Bronchial epithelial cell (primary cell): ENCODE results near the gene TEX54. TPM values are rescaled to one million over a fixed set of nuclear protein-coding genes. Genes with fewer than 3 reads are reported as not detected.
A peak's percentile ranks its signal among the peaks of the same experiment; 100 is the strongest.

Experiments
- DNase-seq: peaks from one replicate; pipeline ENCODE4 v3.0.0-alpha.2; 2010; ENCODE audit warnings: low read depth
- FAIRE-seq: peaks from 2 replicates; lab custom pipeline; 2011; peaks lifted over from hg19 to GRCh38; lab: Jason Lieb, UNC
- H3K27me3 ChIP-seq: 2 replicates; pipeline ENCODE4 v1.5.1; 2011; ENCODE audit warnings: low read length; ENCODE audit not compliant: control insufficient read depth, insufficient read depth
- H3K36me3 ChIP-seq: 2 replicates; pipeline ENCODE4 v1.5.1; 2011; ENCODE audit warnings: low read length; ENCODE audit not compliant: control insufficient read depth, insufficient read depth
- H3K4me3 ChIP-seq: 2 replicates; pipeline ENCODE4 v1.5.1; 2011; ENCODE audit warnings: mild to moderate bottlenecking, low read depth, low read length, control low read depth
- total RNA-seq: library from RNA; depleted of rRNA; stranded (reverse); fragments of >200 nt; gene quantifications from 2 replicates; pipeline ENCODE4 v1.2.1, GENCODE V29; 2014
- TF ChIP-seq, protein P1 (sequence below): IDR thresholded peaks from 2 replicates; pipeline ENCODE4 v1.5.1; 2011; ENCODE audit warnings: mild to moderate bottlenecking, moderate library complexity, low read length, control low read depth, inconsistent platforms; ENCODE audit not compliant: insufficient read depth, severe bottlenecking

Gene TEX54
- not detected in 2 replicates for total RNA-seq

DNA sequence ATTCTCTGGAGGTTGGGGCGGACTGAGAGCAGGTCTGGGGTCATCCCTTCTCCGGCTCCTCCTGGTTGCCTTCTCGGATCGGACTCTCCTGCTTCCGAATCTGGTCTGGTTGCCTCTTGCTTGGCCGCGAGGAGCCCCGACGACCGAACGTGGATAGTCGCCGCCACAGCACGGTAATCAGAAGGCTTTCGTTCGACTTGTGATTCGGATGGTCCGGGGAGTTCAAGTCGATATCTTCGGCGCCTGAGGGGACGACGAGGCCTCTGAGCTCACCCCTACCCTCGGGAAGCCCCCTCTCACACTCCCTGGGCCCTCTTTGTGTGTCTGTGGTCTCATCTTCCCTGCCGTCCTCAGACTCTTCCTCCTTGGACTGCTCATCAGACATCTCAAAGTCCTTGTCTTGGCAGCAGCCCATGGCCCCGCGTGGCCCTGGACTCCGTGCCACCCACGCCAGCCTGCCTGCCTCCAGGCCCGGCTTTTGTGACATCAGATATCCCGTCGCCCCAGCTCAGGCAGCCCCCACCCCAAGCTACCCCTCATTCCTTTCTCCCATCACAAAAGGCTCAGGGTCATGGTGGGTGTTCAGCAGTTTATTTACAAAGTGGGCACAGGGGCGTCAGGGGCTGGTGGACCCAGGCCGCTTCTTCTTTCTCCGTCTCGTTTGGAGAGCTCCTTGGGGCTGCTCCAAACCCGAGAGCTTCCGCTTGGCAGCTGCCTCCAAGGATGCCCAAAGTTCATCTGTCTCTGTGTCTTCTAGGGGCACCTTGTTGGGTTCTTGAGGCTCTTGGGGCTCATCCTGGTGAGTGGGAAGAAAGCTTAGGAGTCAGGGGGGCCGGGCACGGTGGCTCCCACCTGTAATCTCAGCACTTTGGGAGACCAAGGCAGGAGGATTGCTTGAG, at the start of gene TEX54:
TSS of gene TEX54 (minus strand) at position 506 of the 899 bp plus-strand sequence.
- DNase-seq (peak; percentile 32), FAIRE-seq (no peak)
- no peaks in the 10 kb centered on the region for H3K27me3 ChIP-seq
- H3K4me3 ChIP-seq = peak within 1 kb of the TSS; percentile 88
- peaks cover 23% of the 10 kb centered on the region for H3K36me3 ChIP-seq
- TF ChIP-seq, protein P1, sequence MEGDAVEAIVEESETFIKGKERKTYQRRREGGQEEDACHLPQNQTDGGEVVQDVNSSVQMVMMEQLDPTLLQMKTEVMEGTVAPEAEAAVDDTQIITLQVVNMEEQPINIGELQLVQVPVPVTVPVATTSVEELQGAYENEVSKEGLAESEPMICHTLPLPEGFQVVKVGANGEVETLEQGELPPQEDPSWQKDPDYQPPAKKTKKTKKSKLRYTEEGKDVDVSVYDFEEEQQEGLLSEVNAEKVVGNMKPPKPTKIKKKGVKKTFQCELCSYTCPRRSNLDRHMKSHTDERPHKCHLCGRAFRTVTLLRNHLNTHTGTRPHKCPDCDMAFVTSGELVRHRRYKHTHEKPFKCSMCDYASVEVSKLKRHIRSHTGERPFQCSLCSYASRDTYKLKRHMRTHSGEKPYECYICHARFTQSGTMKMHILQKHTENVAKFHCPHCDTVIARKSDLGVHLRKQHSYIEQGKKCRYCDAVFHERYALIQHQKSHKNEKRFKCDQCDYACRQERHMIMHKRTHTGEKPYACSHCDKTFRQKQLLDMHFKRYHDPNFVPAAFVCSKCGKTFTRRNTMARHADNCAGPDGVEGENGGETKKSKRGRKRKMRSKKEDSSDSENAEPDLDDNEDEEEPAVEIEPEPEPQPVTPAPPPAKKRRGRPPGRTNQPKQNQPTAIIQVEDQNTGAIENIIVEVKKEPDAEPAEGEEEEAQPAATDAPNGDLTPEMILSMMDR = no peak

GRCh38 chr11:62882431-62882749, 49.7 kb upstream of the TEX54 start:
- peaks cover 39% of the 10 kb centered on the region for H3K36me3 ChIP-seq
- H3K27me3 ChIP-seq = no peaks in the 10 kb centered on the region
- no peak for DNase-seq
- TF ChIP-seq, protein P1 = no peak
- no peak for FAIRE-seq
- peak overlapping the region; percentile 85 for H3K4me3 ChIP-seq

- Histone ChIP-seq H3K4me3 (peak overlapping the region; percentile 85), H3K36me3 (peaks cover 37% of the 10 kb centered on the region), H3K27me3 (no peaks in the 10 kb centered on the region)
- FAIRE-seq = no peak
- TF ChIP-seq, protein P1 = no peak
- DNase-seq = peak; percentile 89
Measured at GRCh38 chr11:62881579-62882430, 49.2 kb upstream of the TEX54 start.

DNA sequence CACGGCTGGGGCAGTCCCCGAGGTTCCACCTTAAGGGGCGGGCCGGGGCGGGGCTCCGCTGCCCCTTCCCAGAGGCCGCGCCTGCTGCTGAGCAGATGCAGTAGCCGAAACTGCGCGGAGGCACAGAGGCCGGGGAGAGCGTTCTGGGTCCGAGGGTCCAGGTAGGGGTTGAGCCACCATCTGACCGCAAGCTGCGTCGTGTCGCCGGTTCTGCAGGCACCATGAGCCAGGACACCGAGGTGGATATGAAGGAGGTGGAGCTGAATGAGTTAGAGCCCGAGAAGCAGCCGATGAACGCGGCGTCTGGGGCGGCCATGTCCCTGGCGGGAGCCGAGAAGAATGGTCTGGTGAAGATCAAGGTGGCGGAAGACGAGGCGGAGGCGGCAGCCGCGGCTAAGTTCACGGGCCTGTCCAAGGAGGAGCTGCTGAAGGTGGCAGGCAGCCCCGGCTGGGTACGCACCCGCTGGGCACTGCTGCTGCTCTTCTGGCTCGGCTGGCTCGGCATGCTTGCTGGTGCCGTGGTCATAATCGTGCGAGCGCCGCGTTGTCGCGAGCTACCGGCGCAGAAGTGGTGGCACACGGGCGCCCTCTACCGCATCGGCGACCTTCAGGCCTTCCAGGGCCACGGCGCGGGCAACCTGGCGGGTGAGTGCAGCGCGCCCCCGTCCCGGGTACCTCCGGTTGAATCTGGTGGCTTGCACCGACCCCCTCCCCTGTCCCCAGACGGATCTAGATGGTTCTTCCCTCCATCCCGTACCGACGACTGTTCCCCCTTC, 48.4 kb upstream of the TEX54 start, which contains the start of gene SLC3A2:
TSS of gene SLC3A2 (plus strand) at position 94 of the 776 bp plus-strand sequence. CDS start at position 222, 128 bp downstream.
- Histone ChIP-seq H3K4me3 (peak within 1 kb of the TSS; percentile 85), H3K27me3 (no peaks in the 10 kb centered on the region), H3K36me3 (peaks cover 32% of the 10 kb centered on the region)
- DNase-seq (peak; percentile 82), FAIRE-seq (no peak)
- TF ChIP-seq, protein P1 = peak; percentile 91

DNA sequence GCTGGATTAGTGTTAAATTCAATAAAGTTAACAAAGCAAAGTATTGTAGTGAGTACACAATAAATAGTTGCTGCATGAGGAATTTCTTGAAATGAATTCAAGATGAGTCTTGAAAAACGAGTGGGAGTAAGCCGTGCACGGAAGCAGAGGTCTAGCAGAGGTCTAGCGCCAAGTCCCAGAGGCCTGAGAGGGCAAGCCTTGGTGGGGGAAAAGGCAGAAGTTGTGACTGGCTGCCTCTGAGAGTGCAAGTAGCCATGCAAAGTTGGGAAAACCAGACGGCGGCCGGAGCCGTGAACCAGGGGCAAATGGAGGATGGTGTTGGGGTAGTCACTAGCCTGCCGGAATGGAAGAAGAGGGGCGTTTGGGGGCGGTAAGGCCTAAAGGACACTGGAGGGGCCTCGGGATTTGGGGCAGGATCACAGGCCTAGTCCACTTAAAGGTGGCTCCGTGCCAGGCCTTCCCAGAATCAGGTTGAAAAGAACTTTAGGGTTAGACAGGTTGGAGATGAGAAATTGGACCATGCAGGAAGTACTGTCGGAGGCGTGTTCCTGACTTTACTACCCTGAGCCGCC, 47.7 kb upstream of the TEX54 start:
- H3K36me3 ChIP-seq = peaks cover 26% of the 10 kb centered on the region
- no peaks in the 10 kb centered on the region for H3K27me3 ChIP-seq
- FAIRE-seq = no peak
- H3K4me3 ChIP-seq = peak overlapping the region; percentile 85
- TF ChIP-seq, protein P1 = no peak
- DNase-seq = peak; percentile 81
